Nephron (organoid): ENCODE data around the gene TBCE.

Experiments
- H3K27ac Mint-ChIP-seq, 3 experiments: 2 replicates each; pipeline ENCODE4 v1.8.0; 2020; ENCODE audit warnings: mixed read lengths in 3 of 3, mild to moderate bottlenecking in 2 of 3, moderate library complexity in 1 of 3
- H3K27me3 Mint-ChIP-seq: 2 replicates; pipeline ENCODE4 v1.8.0; 2021; ENCODE audit warnings: low read depth, mild to moderate bottlenecking, moderate library complexity, mixed read lengths
- H3K36me3 Mint-ChIP-seq: 2 replicates; pipeline ENCODE4 v1.8.0; 2020; ENCODE audit warnings: low read depth, mixed read lengths
- H3K4me1 Mint-ChIP-seq: 2 replicates; pipeline ENCODE4 v1.8.0; 2020; ENCODE audit warnings: mixed read lengths
- H3K4me3 Mint-ChIP-seq, 3 experiments: 2 replicates each; pipeline ENCODE4 v1.8.0; 2020; ENCODE audit warnings: mild to moderate bottlenecking in 3 of 3, mixed read lengths in 3 of 3, moderate library complexity in 2 of 3
- H3K9me3 Mint-ChIP-seq: 2 replicates; pipeline ENCODE4 v1.8.0; 2020; ENCODE audit warnings: mixed read lengths
- CTCF ChIP-seq, 3 experiments: fragments of 200-600 bp; sonication (generic); IDR thresholded peaks; one replicate each; pipeline ENCODE4 v1.5.0; 2021; ENCODE audit warnings: antibody characterized with exemption in 3 of 3; ENCODE audit not compliant: unreplicated experiment in 3 of 3

The TBCE gene

GRCh38 chr1:235470741-235471439, 103.7 kb downstream of the TBCE start:
- Mint-ChIP-seq H3K36me3 (peaks cover 23% of the 10 kb centered on the region), H3K27ac (no peak overlapping the region), H3K27me3 (no peaks in the 10 kb centered on the region), H3K4me1 (no peaks in the 10 kb centered on the region), H3K9me3 (no peaks in the 10 kb centered on the region), H3K4me3 (no peak overlapping the region)
- TF ChIP-seq CTCF (IDR thresholded peaks at IDR 0.05; ENCODE audit: unreplicated experiment in 3 of 3), result no peak

- Mint-ChIP-seq H3K9me3 (no peaks in the 10 kb centered on the region), H3K36me3 (peaks cover 37% of the 10 kb centered on the region), H3K27ac (no peak overlapping the region), H3K4me1 (no peaks in the 10 kb centered on the region), H3K27me3 (no peaks in the 10 kb centered on the region), H3K4me3 (no peak overlapping the region)
- no peak for TF ChIP-seq CTCF (IDR thresholded peaks at IDR 0.05; ENCODE audit: unreplicated experiment in 3 of 3)
Measured at GRCh38 chr1:235473806-235474205, 106.6 kb downstream of the TBCE start.

- Mint-ChIP-seq H3K27ac (no peak overlapping the region), H3K36me3 (peaks cover 73% of the 10 kb centered on the region), H3K4me3 (no peak overlapping the region), H3K9me3 (peaks cover 15% of the 10 kb centered on the region), H3K4me1 (no peaks in the 10 kb centered on the region), H3K27me3 (no peaks in the 10 kb centered on the region)
- no peak for TF ChIP-seq CTCF (IDR thresholded peaks at IDR 0.05; ENCODE audit: unreplicated experiment in 3 of 3)
Measured at GRCh38 chr1:235483090-235483489, 115.9 kb downstream of the TBCE start.

- no peak overlapping the region for H3K27ac Mint-ChIP-seq
- no peaks in the 10 kb centered on the region for H3K27me3 Mint-ChIP-seq
- no peak for TF ChIP-seq CTCF (IDR thresholded peaks at IDR 0.05; ENCODE audit: unreplicated experiment in 3 of 3)
- H3K36me3 Mint-ChIP-seq, result peaks cover 61% of the 10 kb centered on the region
- H3K9me3 Mint-ChIP-seq, result peaks cover 15% of the 10 kb centered on the region
- H3K4me1 Mint-ChIP-seq, result no peaks in the 10 kb centered on the region
- no peak overlapping the region for H3K4me3 Mint-ChIP-seq
Measured at GRCh38 chr1:235485558-235485957, 118.3 kb downstream of the TBCE start.

GRCh38 chr1:235486321-235486720, 119.1 kb downstream of the TBCE start:
- Mint-ChIP-seq H3K27me3 (no peaks in the 10 kb centered on the region), H3K36me3 (peaks cover 54% of the 10 kb centered on the region), H3K9me3 (peaks cover 15% of the 10 kb centered on the region), H3K27ac (no peak overlapping the region), H3K4me3 (no peak overlapping the region), H3K4me1 (no peaks in the 10 kb centered on the region)
- no peak for TF ChIP-seq CTCF (IDR thresholded peaks at IDR 0.05; ENCODE audit: unreplicated experiment in 3 of 3)

- Mint-ChIP-seq H3K9me3 (no peaks in the 10 kb centered on the region), H3K27ac (no peak overlapping the region), H3K4me1 (peaks cover 7% of the 10 kb centered on the region), H3K36me3 (peaks cover 45% of the 10 kb centered on the region), H3K27me3 (no peaks in the 10 kb centered on the region), H3K4me3 (no peak overlapping the region)
- no peak for TF ChIP-seq CTCF (IDR thresholded peaks at IDR 0.05; ENCODE audit: unreplicated experiment in 3 of 3)
Measured at GRCh38 chr1:235491644-235492043, 124.4 kb downstream of the TBCE start.
